Caco-2 (cell line): ENCODE data around the gene HARS1. TPM values are rescaled to one million over a fixed set of nuclear protein-coding genes. Genes with fewer than 3 reads are reported as not detected.

Experiments
- BruUV-seq: library from RNA; stranded (reverse); fragments of 400-500 nt; replicated peaks from 2 replicates; lab custom pipeline; 2021; lab: Mats Ljungman, UMichigan
- CTCF ChIA-PET: fragments of 300-600 bp; sonication (Branson Sonifier 250); formaldehyde crosslinking; loops from one replicate; lab custom pipeline; 2022; ENCODE audit warnings: antibody characterized with exemption; lab: Charles Lee
- POLR2A ChIA-PET: fragments of 300-600 bp; sonication (Branson Sonifier 250); formaldehyde crosslinking; loops from one replicate; lab custom pipeline; 2022; ENCODE audit warnings: antibody characterized with exemption; lab: Charles Lee
- DNase-seq, 2 experiments: peaks; one replicate each; pipeline versions ENCODE4 v3.0.0 to v3.0.0-alpha.2; 2020 to 2022
- H3K27me3 ChIP-seq: replicated peaks from 2 replicates; pipeline ENCODE4 v1.6.0; 2011; ENCODE audit warnings: low read length; ENCODE audit not compliant: control insufficient read depth, insufficient read depth
- H3K36me3 ChIP-seq: 2 replicates; pipeline ENCODE4 v1.5.1; 2011; ENCODE audit warnings: low read length; ENCODE audit not compliant: control insufficient read depth, insufficient read depth
- H3K4me1 ChIP-seq: fragments of 250-450 bp; sonication (Bioruptor Pico); 2 replicates; pipeline ENCODE4 v1.5.1; 2020; ENCODE audit warnings: mild to moderate bottlenecking
- H3K4me3 ChIP-seq: 2 replicates; pipeline ENCODE4 v1.5.1; 2011; ENCODE audit warnings: low read depth, mild to moderate bottlenecking, control low read depth, low read length
- H3K9me3 ChIP-seq: fragments of 250-450 bp; sonication (Bioruptor Pico); 2 replicates; pipeline ENCODE4 v1.5.1; 2020; ENCODE audit warnings: mild to moderate bottlenecking, moderate library complexity
- H3K27ac Mint-ChIP-seq: one replicate; pipeline ENCODE4 v1.8.0; 2022; ENCODE audit warnings: mixed read lengths; ENCODE audit not compliant: unreplicated experiment
- H3K27me3 Mint-ChIP-seq: one replicate; pipeline ENCODE4 v1.8.0; 2022; ENCODE audit warnings: mixed read lengths; ENCODE audit not compliant: insufficient read depth, unreplicated experiment
- H3K36me3 Mint-ChIP-seq: one replicate; pipeline ENCODE4 v1.8.0; 2022; ENCODE audit warnings: mild to moderate bottlenecking, mixed read lengths; ENCODE audit not compliant: insufficient read depth, unreplicated experiment
- H3K4me1 Mint-ChIP-seq: one replicate; pipeline ENCODE4 v1.8.0; 2022; ENCODE audit warnings: low read depth, mixed read lengths; ENCODE audit not compliant: unreplicated experiment
- H3K4me3 Mint-ChIP-seq: one replicate; pipeline ENCODE4 v1.8.0; 2022; ENCODE audit warnings: mild to moderate bottlenecking, moderate library complexity, mixed read lengths; ENCODE audit not compliant: unreplicated experiment
- H3K9me3 Mint-ChIP-seq: one replicate; pipeline ENCODE4 v1.8.0; 2022; ENCODE audit warnings: mixed read lengths; ENCODE audit not compliant: unreplicated experiment
- CTCF ChIP-seq, 2 experiments: fragments of 200-600 bp in 1 of 2; IDR thresholded peaks; 1 replicate in 1 of 2; 2 replicates in 1 of 2; pipeline versions ENCODE4 v1.5.1 to v1.8.0; 2011 to 2022; ENCODE audit warnings: antibody characterized with exemption in 1 of 2, control low read depth in 1 of 2, inconsistent platforms in 1 of 2, low read depth in 1 of 2, low read length in 1 of 2, mild to moderate bottlenecking in 1 of 2, moderate library complexity in 1 of 2; ENCODE audit not compliant: insufficient read depth in 1 of 2, severe bottlenecking in 1 of 2, unreplicated experiment in 1 of 2
- intact Hi-C: fragments of 100-400 bp; cut with micrococcal nuclease; formaldehyde crosslinking; loops from one replicate; pipeline ENCODE4 v1.10.0; 2022; ENCODE audit not compliant: unreplicated experiment
- total RNA-seq: library from RNA; stranded (reverse); gene quantifications from 2 replicates; pipeline ENCODE4 v1.2.3, GENCODE V29; 2022

The HARS1 gene
- total RNA-seq, 1 experiment from 2014 or later, result 83.5 TPM

- no peak for TF ChIP-seq CTCF (IDR thresholded peaks at IDR 0.05; ENCODE audit: insufficient read depth in 1 of 2, low read depth in 1 of 2, low read length in 1 of 2, severe bottlenecking in 1 of 2, unreplicated experiment in 1 of 2)
- ChIA-PET POLR2A (no interaction called here), CTCF (no interaction called here)
- Histone ChIP-seq H3K9me3 (no peaks in the 10 kb centered on the region), H3K4me1 (no peaks in the 10 kb centered on the region), H3K27me3 (no peaks in the 10 kb centered on the region), H3K36me3 (peaks cover 2% of the 10 kb centered on the region), H3K4me3 (no peak overlapping the region)
- Mint-ChIP-seq H3K27ac (no peak overlapping the region), H3K9me3 (no peaks in the 10 kb centered on the region), H3K4me3 (no peak overlapping the region), H3K36me3 (peaks cover 39% of the 10 kb centered on the region), H3K4me1 (no peaks in the 10 kb centered on the region), H3K27me3 (no peaks in the 10 kb centered on the region)
- intact Hi-C loops, result no loop called here
- BruUV-seq, result no TSS peak
- no peak for DNase-seq
These were observed 13.2 kb downstream of the HARS1 start for GRCh38 chr5:140677947-140678346.

- BruUV-seq, result no TSS peak
- Histone ChIP-seq H3K36me3 (peaks cover 2% of the 10 kb centered on the region), H3K27me3 (no peaks in the 10 kb centered on the region), H3K4me3 (no peak overlapping the region), H3K4me1 (no peaks in the 10 kb centered on the region), H3K9me3 (no peaks in the 10 kb centered on the region)
- POLR2A ChIA-PET, result interaction anchor here (0.6 to 0.9 kb wide), 2 partner anchors 11 to 18 kb away, joined by 3 to 4 read pairs; no protein-coding TSS in a partner anchor
- H3K27ac Mint-ChIP-seq, result peak overlapping the region; percentile 18
- no peak for TF ChIP-seq CTCF (IDR thresholded peaks at IDR 0.05; ENCODE audit: insufficient read depth in 1 of 2, low read depth in 1 of 2, low read length in 1 of 2, severe bottlenecking in 1 of 2, unreplicated experiment in 1 of 2)
- no peaks in the 10 kb centered on the region for H3K27me3 Mint-ChIP-seq
- CTCF ChIA-PET, result interaction anchor here (0.5 to 0.9 kb wide), 3 partner anchors 16 to 178 kb away, joined by 3 to 4 read pairs (median 3); partner anchors contain the start of genes HARS1, HARS2 and ZMAT2
- H3K9me3 Mint-ChIP-seq, result no peaks in the 10 kb centered on the region
- H3K4me1 Mint-ChIP-seq, result no peaks in the 10 kb centered on the region
- no peak overlapping the region for H3K4me3 Mint-ChIP-seq
- peaks cover 54% of the 10 kb centered on the region for H3K36me3 Mint-ChIP-seq
- no peak for DNase-seq
- intact Hi-C loops, result no loop called here
These were observed 16.5 kb downstream of the HARS1 start for GRCh38 chr5:140674629-140675028.

GRCh38 chr5:140674211-140674610 is 17.0 kb downstream of the HARS1 start:
- CTCF ChIA-PET, result interaction anchor here (0.8 kb wide), 1 partner anchor 17 kb away, joined by 3 read pairs; the partner anchor contains the start of genes HARS1 and HARS2
- TSS peak; percentile 84 for BruUV-seq
- intact Hi-C loops, result no loop called here
- TF ChIP-seq CTCF (IDR thresholded peaks at IDR 0.05; ENCODE audit: insufficient read depth in 1 of 2, low read depth in 1 of 2, low read length in 1 of 2, severe bottlenecking in 1 of 2, unreplicated experiment in 1 of 2), result no peak
- no peaks in the 10 kb centered on the region for H3K9me3 Mint-ChIP-seq
- H3K4me1 ChIP-seq, result no peaks in the 10 kb centered on the region
- no peak overlapping the region for H3K4me3 Mint-ChIP-seq
- H3K27me3 ChIP-seq, result no peaks in the 10 kb centered on the region
- H3K4me3 ChIP-seq, result no peak overlapping the region
- POLR2A ChIA-PET, result no interaction called here
- H3K4me1 Mint-ChIP-seq, result no peaks in the 10 kb centered on the region
- H3K36me3 Mint-ChIP-seq, result peaks cover 54% of the 10 kb centered on the region
- no peaks in the 10 kb centered on the region for H3K9me3 ChIP-seq
- H3K27me3 Mint-ChIP-seq, result no peaks in the 10 kb centered on the region
- peak overlapping the region; percentile 18 for H3K27ac Mint-ChIP-seq
- DNase-seq, result no peak
- H3K36me3 ChIP-seq, result peaks cover 2% of the 10 kb centered on the region
